Sigmoid colon (tissue), 7 donors: Measurements from ENCODE around the gene AK5. TPM values are rescaled to one million over a fixed set of nuclear protein-coding genes. Genes with fewer than 3 reads are reported as not detected.

ENCODE experiments used
- DNase-seq: peaks from one replicate; pipeline ENCODE4 v3.0.0-alpha.2; 2019
- H3K27ac ChIP-seq, 4 donors: fragments of 200-600 bp; sonication (generic); one replicate each; pipeline ENCODE4 v1.5.1; 2016 to 2019; ENCODE audit warnings: mild to moderate bottlenecking in 1 of 4
- H3K27me3 ChIP-seq, 3 donors: fragments of 200-600 bp; sonication (generic); one replicate each; pipeline ENCODE4 v1.5.1; 2019; ENCODE audit warnings: mild to moderate bottlenecking in 1 of 3
- H3K36me3 ChIP-seq, 4 donors: fragments of 200-600 bp; sonication (generic); one replicate each; pipeline ENCODE4 v1.5.1; 2016 to 2019
- H3K4me1 ChIP-seq, 4 donors: fragments of 200-600 bp; sonication (generic); one replicate each; pipeline ENCODE4 v1.5.1; 2017 to 2019
- H3K4me3 ChIP-seq, 4 donors: fragments of 200-600 bp; sonication (generic); one replicate each; pipeline ENCODE4 v1.5.1; 2017 to 2019; ENCODE audit warnings: mild to moderate bottlenecking in 2 of 4, moderate library complexity in 1 of 4
- H3K9me3 ChIP-seq, 4 donors: fragments of 200-600 bp in 3 of 4; sonication (generic) in 3 of 4; one replicate each; pipeline versions ENCODE4 v1.5.1 to v1.6.1; 2013 to 2019
- EP300 ChIP-seq, 4 donors: sonication (generic); formaldehyde crosslinking; IDR thresholded peaks; one replicate each; pipeline ENCODE4 v1.6.1; 2017; ENCODE audit warnings: antibody characterized with exemption in 4 of 4
- POLR2A ChIP-seq, 2 donors: fragments of 450-650 bp; IDR thresholded peaks; one replicate each; pipeline ENCODE4 v1.6.1; 2016; ENCODE audit warnings: antibody characterized with exemption in 2 of 2, mild to moderate bottlenecking in 2 of 2, moderate library complexity in 2 of 2
- POLR2AphosphoS5 ChIP-seq, 4 donors: sonication (generic); formaldehyde crosslinking; IDR thresholded peaks; one replicate each; pipeline ENCODE4 v1.6.1; 2017; ENCODE audit warnings: antibody characterized with exemption in 4 of 4
- WGBS, 2 donors: extraction: QIAGEN DNeasy Blood & Tissue Kit; methylation state at CpG; one replicate each; pipeline ENCODE4 v1.1.7; 2013; 5-methylcytosine and 5-hydroxymethylcytosine counted together
- intact Hi-C: fragments of 100-400 bp; cut with DNase I; formaldehyde crosslinking; loops from one replicate; pipeline ENCODE4 v1.15.1; 2023
- polyA plus RNA-seq, 3 donors: library from polyadenylated mRNA; stranded (reverse); fragments of 200-250 nt; gene quantifications; one replicate each; pipeline ENCODE4 v1.2.3, GENCODE V29; 2013
- total RNA-seq, 4 donors: library from RNA; depleted of rRNA; stranded (reverse); fragments of >200 nt; gene quantifications; one replicate each; pipeline ENCODE4 v1.1.0, GENCODE V29; 2016
- TF ChIP-seq, protein P1 (sequence below), 4 experiments: fragments of 450-650 bp in 3 of 4; fragments of 200-600 bp in 1 of 4; IDR thresholded peaks; one replicate each; pipeline ENCODE4 v1.5.1; 2016 to 2019; ENCODE audit warnings: antibody characterized with exemption in 4 of 4, mild to moderate bottlenecking in 3 of 4, moderate library complexity in 2 of 4
- donor health status: healthy with polysubstance abuse.
- donor health status: Bipolar disorder and iron deficiency.
- donor health status: healthy.

Gene AK5
- total and polyA plus RNA-seq, 7 donors, result 0.33 to 6.1 (median 1.9) TPM; not detected in 1

DNA sequence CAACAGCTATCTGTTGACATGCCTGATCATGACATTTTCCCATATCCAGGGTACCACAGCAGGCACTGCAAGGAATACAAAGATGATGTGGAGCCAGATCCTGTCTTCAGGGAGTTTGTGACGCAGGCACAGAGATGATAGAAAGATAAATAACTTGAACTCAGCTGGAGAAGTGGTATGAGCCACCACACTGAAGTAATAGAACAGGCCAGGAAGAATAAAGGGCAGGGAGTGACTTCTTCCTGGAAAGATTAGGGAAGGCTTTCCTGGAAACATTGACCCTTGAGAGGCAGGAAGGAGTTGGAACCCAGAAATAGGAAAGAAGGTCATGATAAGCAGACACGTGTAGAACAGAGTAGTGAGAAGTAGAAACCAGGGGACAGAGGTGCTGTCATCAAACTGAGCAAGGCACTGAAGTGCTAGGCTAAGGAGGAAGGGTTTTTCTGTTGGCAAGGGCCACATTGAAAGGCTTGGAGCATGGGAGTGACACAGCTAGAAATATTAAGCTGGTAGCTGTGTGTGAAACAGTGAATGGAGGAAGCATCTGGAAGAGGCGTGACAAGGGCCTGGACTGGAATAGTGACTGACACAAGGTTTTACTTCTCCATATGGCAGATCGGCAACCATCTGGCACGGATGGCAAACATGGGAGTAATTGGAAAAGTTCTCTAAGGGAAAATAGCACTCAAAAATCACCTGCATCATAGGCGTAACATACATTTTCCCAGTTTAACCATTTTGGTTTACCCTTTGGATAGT is 68.4 kb downstream of the AK5 start:
- Histone ChIP-seq H3K4me1 (no peaks in the 10 kb centered on the region), H3K9me3 (no peaks in the 10 kb centered on the region), H3K27me3 (no peaks in the 10 kb centered on the region), H3K4me3 (no peak overlapping the region), H3K27ac (no peak overlapping the region), H3K36me3 (no peaks in the 10 kb centered on the region)
- WGBS, 2 donors, result 76 to 84% methylated on average over 6 of the region's 6 CpGs
- intact Hi-C loops, result no loop called here
- TF ChIP-seq EP300 (IDR thresholded peaks at IDR 0.05) (no peak), POLR2A (IDR thresholded peaks at IDR 0.05) (no peak), POLR2AphosphoS5 (IDR thresholded peaks at IDR 0.05) (no peak)
- TF ChIP-seq, protein P1, sequence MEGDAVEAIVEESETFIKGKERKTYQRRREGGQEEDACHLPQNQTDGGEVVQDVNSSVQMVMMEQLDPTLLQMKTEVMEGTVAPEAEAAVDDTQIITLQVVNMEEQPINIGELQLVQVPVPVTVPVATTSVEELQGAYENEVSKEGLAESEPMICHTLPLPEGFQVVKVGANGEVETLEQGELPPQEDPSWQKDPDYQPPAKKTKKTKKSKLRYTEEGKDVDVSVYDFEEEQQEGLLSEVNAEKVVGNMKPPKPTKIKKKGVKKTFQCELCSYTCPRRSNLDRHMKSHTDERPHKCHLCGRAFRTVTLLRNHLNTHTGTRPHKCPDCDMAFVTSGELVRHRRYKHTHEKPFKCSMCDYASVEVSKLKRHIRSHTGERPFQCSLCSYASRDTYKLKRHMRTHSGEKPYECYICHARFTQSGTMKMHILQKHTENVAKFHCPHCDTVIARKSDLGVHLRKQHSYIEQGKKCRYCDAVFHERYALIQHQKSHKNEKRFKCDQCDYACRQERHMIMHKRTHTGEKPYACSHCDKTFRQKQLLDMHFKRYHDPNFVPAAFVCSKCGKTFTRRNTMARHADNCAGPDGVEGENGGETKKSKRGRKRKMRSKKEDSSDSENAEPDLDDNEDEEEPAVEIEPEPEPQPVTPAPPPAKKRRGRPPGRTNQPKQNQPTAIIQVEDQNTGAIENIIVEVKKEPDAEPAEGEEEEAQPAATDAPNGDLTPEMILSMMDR (IDR thresholded peaks at IDR 0.05), result no peak
- no peak for DNase-seq

GRCh38 chr1:77354536-77354935 is 72.7 kb downstream of the AK5 start:
- WGBS, 2 donors, result 68 to 83% methylated on average over 1 of the region's 1 CpG
- intact Hi-C loops, result no loop called here

GRCh38 chr1:77355010-77355409 is 73.2 kb downstream of the AK5 start:
- no peaks in the 10 kb centered on the region for H3K27me3 ChIP-seq
- H3K4me3 ChIP-seq, result no peak overlapping the region
- H3K36me3 ChIP-seq, result no peaks in the 10 kb centered on the region
- intact Hi-C loops, result no loop called here
- H3K27ac ChIP-seq, result no peak overlapping the region
- no peaks in the 10 kb centered on the region for H3K4me1 ChIP-seq
- TF ChIP-seq, protein P1 (IDR thresholded peaks at IDR 0.05), result no peak
- TF ChIP-seq POLR2AphosphoS5 (IDR thresholded peaks at IDR 0.05) (no peak), EP300 (IDR thresholded peaks at IDR 0.05) (no peak), POLR2A (IDR thresholded peaks at IDR 0.05) (no peak)
- 72 to 85% methylated on average over 3 of the region's 3 CpGs for WGBS, 2 donors
- no peak for DNase-seq
- no peaks in the 10 kb centered on the region for H3K9me3 ChIP-seq

More at GRCh38 chr1:77354536-77354935, 72.7 kb downstream of the AK5 start:
- Histone ChIP-seq H3K9me3 (no peaks in the 10 kb centered on the region), H3K27me3 (no peaks in the 10 kb centered on the region), H3K27ac (no peak overlapping the region), H3K4me1 (no peaks in the 10 kb centered on the region), H3K36me3 (no peaks in the 10 kb centered on the region), H3K4me3 (no peak overlapping the region)
- TF ChIP-seq EP300 (IDR thresholded peaks at IDR 0.05) (no peak), POLR2AphosphoS5 (IDR thresholded peaks at IDR 0.05) (no peak), POLR2A (IDR thresholded peaks at IDR 0.05) (no peak)
- TF ChIP-seq, protein P1 (IDR thresholded peaks at IDR 0.05), result no peak
- DNase-seq, result no peak

DNA sequence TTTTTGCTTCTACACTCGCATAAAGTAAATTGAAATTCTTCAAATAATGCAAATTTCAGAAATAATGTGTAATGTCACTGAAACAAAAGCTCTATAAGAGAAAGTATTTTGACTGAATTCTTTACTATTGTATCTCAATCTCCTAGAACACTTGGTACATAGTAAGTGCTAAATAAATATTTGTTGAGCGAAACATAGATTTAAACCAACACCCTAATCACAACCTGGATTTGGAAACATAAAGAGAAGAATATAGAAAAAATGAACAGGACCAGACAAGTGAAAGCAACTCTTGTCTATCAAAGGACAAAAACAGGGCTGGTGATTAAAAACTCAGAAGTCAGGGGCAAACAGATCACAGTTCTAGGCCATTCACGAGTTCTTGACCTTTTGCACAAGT is 74.3 kb downstream of the AK5 start:
- H3K4me3 ChIP-seq, result no peak overlapping the region

More for the DNA sequence above, 74.3 kb downstream of the AK5 start:
- no peak for DNase-seq
- Histone ChIP-seq H3K36me3 (no peaks in the 10 kb centered on the region), H3K4me1 (no peaks in the 10 kb centered on the region), H3K9me3 (no peaks in the 10 kb centered on the region), H3K27me3 (no peaks in the 10 kb centered on the region), H3K27ac (no peak overlapping the region)
- intact Hi-C loops, result no loop called here
- 67 to 88% methylated on average over 3 of the region's 3 CpGs for WGBS, 2 donors
- TF ChIP-seq, protein P1 (IDR thresholded peaks at IDR 0.05), result no peak
- TF ChIP-seq POLR2AphosphoS5 (IDR thresholded peaks at IDR 0.05) (no peak), POLR2A (IDR thresholded peaks at IDR 0.05) (no peak), EP300 (IDR thresholded peaks at IDR 0.05) (no peak)
